Caco-2 (cell line): Measurements from ENCODE around the gene DNAH7. TPM values are rescaled to one million over a fixed set of nuclear protein-coding genes. Genes with fewer than 3 reads are reported as not detected.

Source experiments
- BruUV-seq: library from RNA; stranded (reverse); fragments of 400-500 nt; replicated peaks from 2 replicates; lab custom pipeline; 2021; lab: Mats Ljungman, UMichigan
- CTCF ChIA-PET: fragments of 300-600 bp; sonication (Branson Sonifier 250); formaldehyde crosslinking; loops from one replicate; lab custom pipeline; 2022; ENCODE audit warnings: antibody characterized with exemption; lab: Charles Lee
- POLR2A ChIA-PET: fragments of 300-600 bp; sonication (Branson Sonifier 250); formaldehyde crosslinking; loops from one replicate; lab custom pipeline; 2022; ENCODE audit warnings: antibody characterized with exemption; lab: Charles Lee
- DNase-seq, 2 experiments: peaks; one replicate each; pipeline versions ENCODE4 v3.0.0 to v3.0.0-alpha.2; 2020 to 2022
- H3K27me3 ChIP-seq: replicated peaks from 2 replicates; pipeline ENCODE4 v1.6.0; 2011; ENCODE audit warnings: low read length; ENCODE audit not compliant: control insufficient read depth, insufficient read depth
- H3K36me3 ChIP-seq: 2 replicates; pipeline ENCODE4 v1.5.1; 2011; ENCODE audit warnings: low read length; ENCODE audit not compliant: control insufficient read depth, insufficient read depth
- H3K4me1 ChIP-seq: fragments of 250-450 bp; sonication (Bioruptor Pico); 2 replicates; pipeline ENCODE4 v1.5.1; 2020; ENCODE audit warnings: mild to moderate bottlenecking
- H3K4me3 ChIP-seq: 2 replicates; pipeline ENCODE4 v1.5.1; 2011; ENCODE audit warnings: low read depth, mild to moderate bottlenecking, control low read depth, low read length
- H3K9me3 ChIP-seq: fragments of 250-450 bp; sonication (Bioruptor Pico); 2 replicates; pipeline ENCODE4 v1.5.1; 2020; ENCODE audit warnings: mild to moderate bottlenecking, moderate library complexity
- H3K27ac Mint-ChIP-seq: one replicate; pipeline ENCODE4 v1.8.0; 2022; ENCODE audit warnings: mixed read lengths; ENCODE audit not compliant: unreplicated experiment
- H3K27me3 Mint-ChIP-seq: one replicate; pipeline ENCODE4 v1.8.0; 2022; ENCODE audit warnings: mixed read lengths; ENCODE audit not compliant: insufficient read depth, unreplicated experiment
- H3K36me3 Mint-ChIP-seq: one replicate; pipeline ENCODE4 v1.8.0; 2022; ENCODE audit warnings: mild to moderate bottlenecking, mixed read lengths; ENCODE audit not compliant: insufficient read depth, unreplicated experiment
- H3K4me1 Mint-ChIP-seq: one replicate; pipeline ENCODE4 v1.8.0; 2022; ENCODE audit warnings: low read depth, mixed read lengths; ENCODE audit not compliant: unreplicated experiment
- H3K4me3 Mint-ChIP-seq: one replicate; pipeline ENCODE4 v1.8.0; 2022; ENCODE audit warnings: mild to moderate bottlenecking, moderate library complexity, mixed read lengths; ENCODE audit not compliant: unreplicated experiment
- H3K9me3 Mint-ChIP-seq: one replicate; pipeline ENCODE4 v1.8.0; 2022; ENCODE audit warnings: mixed read lengths; ENCODE audit not compliant: unreplicated experiment
- intact Hi-C: fragments of 100-400 bp; cut with micrococcal nuclease; formaldehyde crosslinking; loops from one replicate; pipeline ENCODE4 v1.10.0; 2022; ENCODE audit not compliant: unreplicated experiment
- total RNA-seq: library from RNA; stranded (reverse); gene quantifications from 2 replicates; pipeline ENCODE4 v1.2.3, GENCODE V29; 2022
- TF ChIP-seq, protein P1 (sequence below), 2 experiments: fragments of 200-600 bp in 1 of 2; IDR thresholded peaks; 1 replicate in 1 of 2; 2 replicates in 1 of 2; pipeline versions ENCODE4 v1.5.1 to v1.8.0; 2011 to 2022; ENCODE audit warnings: antibody characterized with exemption in 1 of 2, control low read depth in 1 of 2, inconsistent platforms in 1 of 2, low read depth in 1 of 2, low read length in 1 of 2, mild to moderate bottlenecking in 1 of 2, moderate library complexity in 1 of 2; ENCODE audit not compliant: insufficient read depth in 1 of 2, severe bottlenecking in 1 of 2, unreplicated experiment in 1 of 2

Gene DNAH7
- total RNA-seq, 1 experiment from 2014 or later, result 0.16 TPM

DNA sequence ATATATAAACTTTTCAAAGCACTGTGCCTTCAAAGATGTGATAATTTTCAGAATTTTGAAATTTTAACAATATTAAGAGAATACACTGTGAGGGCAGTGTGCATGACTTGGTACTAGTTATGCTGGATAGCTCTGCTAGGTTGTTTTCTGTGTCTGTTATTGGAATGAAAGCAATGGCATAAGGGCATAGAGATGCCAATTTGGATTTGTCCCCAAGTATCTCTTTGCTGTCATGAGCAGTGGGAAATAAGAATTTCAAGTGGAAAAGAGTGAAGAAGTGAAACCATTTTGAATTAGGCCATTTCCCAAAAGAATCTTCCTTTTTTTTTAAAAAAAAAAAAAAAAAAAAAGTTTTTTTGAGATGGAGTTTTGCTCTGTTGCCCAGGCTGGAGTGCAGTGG lies 334.8 kb downstream of the DNAH7 start:
- POLR2A ChIA-PET, result no interaction called here

DNA sequence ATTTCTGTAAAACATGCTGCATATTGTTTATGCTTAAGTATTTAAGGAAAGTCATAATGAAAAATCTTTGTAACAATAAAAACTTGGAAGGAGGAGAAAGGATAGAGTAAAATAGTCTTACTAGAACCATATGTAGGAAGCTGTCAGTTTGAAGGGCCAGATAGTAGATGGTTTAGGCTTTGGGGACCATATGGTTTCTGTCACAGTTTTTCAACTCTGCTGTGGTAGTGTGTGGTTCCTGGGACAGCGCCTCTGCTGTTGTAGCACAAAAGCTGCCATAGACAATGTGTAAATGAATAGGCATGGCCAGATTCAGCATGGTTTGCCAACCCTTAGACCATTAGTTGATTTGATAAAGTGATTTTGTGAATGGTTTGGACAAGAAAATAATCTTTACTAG lies 336.1 kb downstream of the DNAH7 start:
- BruUV-seq, result no TSS peak
- intact Hi-C loops, result no loop called here
- H3K4me1 ChIP-seq, result no peaks in the 10 kb centered on the region
- no peaks in the 10 kb centered on the region for H3K27me3 ChIP-seq
- DNase-seq, result no peak
- H3K9me3 Mint-ChIP-seq, result no peaks in the 10 kb centered on the region
- H3K36me3 Mint-ChIP-seq, result peaks cover 20% of the 10 kb centered on the region
- no peak overlapping the region for H3K4me3 ChIP-seq
- TF ChIP-seq, protein P1, sequence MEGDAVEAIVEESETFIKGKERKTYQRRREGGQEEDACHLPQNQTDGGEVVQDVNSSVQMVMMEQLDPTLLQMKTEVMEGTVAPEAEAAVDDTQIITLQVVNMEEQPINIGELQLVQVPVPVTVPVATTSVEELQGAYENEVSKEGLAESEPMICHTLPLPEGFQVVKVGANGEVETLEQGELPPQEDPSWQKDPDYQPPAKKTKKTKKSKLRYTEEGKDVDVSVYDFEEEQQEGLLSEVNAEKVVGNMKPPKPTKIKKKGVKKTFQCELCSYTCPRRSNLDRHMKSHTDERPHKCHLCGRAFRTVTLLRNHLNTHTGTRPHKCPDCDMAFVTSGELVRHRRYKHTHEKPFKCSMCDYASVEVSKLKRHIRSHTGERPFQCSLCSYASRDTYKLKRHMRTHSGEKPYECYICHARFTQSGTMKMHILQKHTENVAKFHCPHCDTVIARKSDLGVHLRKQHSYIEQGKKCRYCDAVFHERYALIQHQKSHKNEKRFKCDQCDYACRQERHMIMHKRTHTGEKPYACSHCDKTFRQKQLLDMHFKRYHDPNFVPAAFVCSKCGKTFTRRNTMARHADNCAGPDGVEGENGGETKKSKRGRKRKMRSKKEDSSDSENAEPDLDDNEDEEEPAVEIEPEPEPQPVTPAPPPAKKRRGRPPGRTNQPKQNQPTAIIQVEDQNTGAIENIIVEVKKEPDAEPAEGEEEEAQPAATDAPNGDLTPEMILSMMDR (IDR thresholded peaks at IDR 0.05; ENCODE audit: insufficient read depth in 1 of 2, low read depth in 1 of 2, low read length in 1 of 2, severe bottlenecking in 1 of 2, unreplicated experiment in 1 of 2), result no peak
- CTCF ChIA-PET, result no interaction called here
- no peak overlapping the region for H3K4me3 Mint-ChIP-seq
- H3K4me1 Mint-ChIP-seq, result no peaks in the 10 kb centered on the region
- H3K9me3 ChIP-seq, result no peaks in the 10 kb centered on the region
- H3K27ac Mint-ChIP-seq, result no peak overlapping the region
- H3K36me3 ChIP-seq, result no peaks in the 10 kb centered on the region
- POLR2A ChIA-PET, result no interaction called here
- H3K27me3 Mint-ChIP-seq, result no peaks in the 10 kb centered on the region

More for the DNA sequence above, 334.8 kb downstream of the DNAH7 start:
- Mint-ChIP-seq H3K4me3 (no peak overlapping the region), H3K27ac (no peak overlapping the region), H3K36me3 (peaks cover 20% of the 10 kb centered on the region), H3K4me1 (no peaks in the 10 kb centered on the region), H3K9me3 (no peaks in the 10 kb centered on the region), H3K27me3 (no peaks in the 10 kb centered on the region)
- no peak overlapping the region for H3K4me3 ChIP-seq
- no TSS peak for BruUV-seq
- H3K27me3 ChIP-seq, result no peaks in the 10 kb centered on the region
- H3K36me3 ChIP-seq, result no peaks in the 10 kb centered on the region
- H3K9me3 ChIP-seq, result no peaks in the 10 kb centered on the region
- TF ChIP-seq, protein P1 (IDR thresholded peaks at IDR 0.05; ENCODE audit: insufficient read depth in 1 of 2, low read depth in 1 of 2, low read length in 1 of 2, severe bottlenecking in 1 of 2, unreplicated experiment in 1 of 2), result no peak
- no peaks in the 10 kb centered on the region for H3K4me1 ChIP-seq
- no peak for DNase-seq
- intact Hi-C loops, result no loop called here
- CTCF ChIA-PET, result no interaction called here

DNA sequence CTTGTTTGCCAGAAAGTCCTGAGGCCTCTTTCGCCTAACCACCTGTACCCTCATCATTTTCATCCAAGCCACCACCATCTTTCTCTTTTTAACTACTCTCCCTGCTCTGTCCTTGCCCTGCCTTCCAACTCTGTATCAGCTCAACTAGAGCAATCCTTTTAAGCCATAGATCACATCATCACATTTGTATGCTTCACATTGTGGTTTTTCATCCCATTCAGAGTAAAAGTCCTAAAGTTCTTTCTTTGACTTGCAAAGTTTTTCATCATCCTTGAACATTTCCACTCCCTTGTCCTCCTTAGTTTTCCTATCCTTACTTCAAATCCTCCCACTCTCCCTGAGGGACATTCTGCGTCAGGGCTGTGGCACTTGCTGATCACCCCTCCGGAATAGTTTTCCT lies 337.7 kb downstream of the DNAH7 start:
- Mint-ChIP-seq H3K27ac (no peak overlapping the region), H3K36me3 (peaks cover 20% of the 10 kb centered on the region), H3K27me3 (no peaks in the 10 kb centered on the region), H3K9me3 (no peaks in the 10 kb centered on the region), H3K4me1 (no peaks in the 10 kb centered on the region), H3K4me3 (no peak overlapping the region)
- Histone ChIP-seq H3K4me1 (no peaks in the 10 kb centered on the region), H3K9me3 (no peaks in the 10 kb centered on the region), H3K4me3 (no peak overlapping the region), H3K27me3 (no peaks in the 10 kb centered on the region), H3K36me3 (no peaks in the 10 kb centered on the region)
- TF ChIP-seq, protein P1 (IDR thresholded peaks at IDR 0.05; ENCODE audit: insufficient read depth in 1 of 2, low read depth in 1 of 2, low read length in 1 of 2, severe bottlenecking in 1 of 2, unreplicated experiment in 1 of 2), result no peak
- CTCF ChIA-PET, result no interaction called here
- POLR2A ChIA-PET, result no interaction called here
- intact Hi-C loops, result no loop called here
- BruUV-seq, result no TSS peak
- no peak for DNase-seq
